ENCODE measurements around the gene AHNAK2.

- TF ChIP-seq CTCF (IDR thresholded peaks at IDR 0.05) (no peak), POLR2A (IDR thresholded peaks at IDR 0.05) (no peak), EP300 (IDR thresholded peaks at IDR 0.05) (no peak)
Observed at GRCh38 chr14:104923640-104924420, 54.3 kb downstream of the AHNAK2 start.

Data from ovary (tissue), 3 donors.